DND-41 (cell line): ENCODE measurements around the gene DRC3.

Experiments
- ATAC-seq: fragments of 200-7000 bp; cut with Tn5 transposase; 3 replicates; pipeline ENCODE4 v1.9.1; 2021; ENCODE audit warnings: low read depth; ENCODE audit not compliant: insufficient read depth
- DNase-seq: peaks from one replicate; pipeline ENCODE4 v3.0.0-alpha.2; 2020
- H2AFZ ChIP-seq: 2 replicates; pipeline ENCODE4 v1.6.0; 2012; ENCODE audit warnings: low read depth, low read length
- H3K27ac ChIP-seq: 2 replicates; pipeline ENCODE4 v1.5.1; 2012; ENCODE audit warnings: low read length, inconsistent platforms
- H3K27me3 ChIP-seq: fragments of 200-600 bp; sonication (generic); 2 replicates; pipeline ENCODE4 v1.6.0; 2012; ENCODE audit warnings: low read length, mild to moderate bottlenecking, inconsistent platforms; ENCODE audit not compliant: insufficient read depth, poor library complexity
- H3K36me3 ChIP-seq: 2 replicates; pipeline ENCODE4 v1.5.1; 2012; ENCODE audit warnings: low read length, inconsistent platforms; ENCODE audit not compliant: insufficient read depth
- H3K4me1 ChIP-seq: 2 replicates; pipeline ENCODE4 v1.5.1; 2012; ENCODE audit warnings: mild to moderate bottlenecking, low read length; ENCODE audit not compliant: insufficient read depth
- H3K4me2 ChIP-seq: 2 replicates; pipeline ENCODE4 v1.6.0; 2012; ENCODE audit warnings: mild to moderate bottlenecking, moderate library complexity, low read length, inconsistent platforms; ENCODE audit not compliant: insufficient read depth
- H3K4me3 ChIP-seq, 2 experiments: fragments of 200-600 bp in 1 of 2; shearing (Covaris generic) in 1 of 2; 2 replicates each; pipeline ENCODE4 v1.5.1; 2012 to 2016; ENCODE audit warnings: inconsistent platforms in 2 of 2, low read length in 2 of 2, mild to moderate bottlenecking in 2 of 2, low read depth in 1 of 2, moderate library complexity in 1 of 2
- H3K79me2 ChIP-seq: 2 replicates; pipeline ENCODE4 v1.6.0; 2012; ENCODE audit warnings: low read length, inconsistent platforms; ENCODE audit not compliant: insufficient read depth
- H3K9ac ChIP-seq: 2 replicates; pipeline ENCODE4 v1.6.0; 2012; ENCODE audit warnings: low read depth, mild to moderate bottlenecking, inconsistent platforms, low read length, moderate library complexity
- H3K9me3 ChIP-seq: 2 replicates; pipeline ENCODE4 v1.5.1; 2012; ENCODE audit warnings: low read length, moderate library complexity, mild to moderate bottlenecking, inconsistent platforms; ENCODE audit not compliant: insufficient read depth, severe bottlenecking
- H4K20me1 ChIP-seq: 2 replicates; pipeline ENCODE4 v1.6.0; 2012; ENCODE audit warnings: low read length; ENCODE audit not compliant: insufficient read depth
- CTCF ChIP-seq: IDR thresholded peaks from 2 replicates; pipeline ENCODE4 v1.5.1; 2012; ENCODE audit warnings: borderline replicate concordance, low read length, moderate library complexity, mild to moderate bottlenecking; ENCODE audit not compliant: poor library complexity, severe bottlenecking; ENCODE audit errors: extremely low read depth
- EZH2 ChIP-seq: IDR thresholded peaks from 3 replicates; pipeline ENCODE4 v1.6.1; 2012; ENCODE audit warnings: borderline replicate concordance, low read depth, mild to moderate bottlenecking, moderate library complexity, low read length, inconsistent platforms; ENCODE audit not compliant: severe bottlenecking

The DRC3 gene

DNA sequence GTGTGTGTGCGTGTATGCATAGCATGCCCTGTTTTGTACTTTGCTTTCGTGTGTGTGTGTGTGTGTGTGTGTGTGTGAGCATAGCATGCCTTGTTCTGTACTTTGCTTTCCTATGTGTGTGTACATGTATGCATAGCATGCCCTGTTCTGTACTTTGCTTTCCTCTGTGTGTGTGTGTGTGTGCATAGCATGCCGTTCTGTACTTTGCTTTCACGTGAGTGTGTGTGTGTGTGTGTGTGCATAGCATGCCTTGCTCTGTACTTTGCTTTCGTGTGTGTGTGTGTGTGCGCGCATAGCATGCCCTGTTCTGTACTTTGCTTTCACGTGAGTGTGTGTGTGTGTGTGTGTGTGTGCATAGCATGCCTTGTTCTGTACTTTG is 27.4 kb downstream of the DRC3 start:
- Histone ChIP-seq H2AFZ (no peak overlapping the region), H4K20me1 (no peaks in the 10 kb centered on the region; the same call in 1 of the 2 replicates), H3K79me2 (no peaks in the 10 kb centered on the region), H3K27ac (no peak overlapping the region), H3K4me2 (no peak overlapping the region), H3K27me3 (no peaks in the 10 kb centered on the region), H3K4me3 (no peak overlapping the region), H3K9me3 (no peaks in the 10 kb centered on the region), H3K4me1 (no peaks in the 10 kb centered on the region), H3K36me3 (no peaks in the 10 kb centered on the region), H3K9ac (no peak overlapping the region)
- ATAC-seq, result no peak
- no peak for DNase-seq
- TF ChIP-seq CTCF (no peak), EZH2 (no peak)

- TF ChIP-seq EZH2 (no peak), CTCF (no peak)
- no peak overlapping the region for H3K4me2 ChIP-seq
- no peak overlapping the region for H3K4me3 ChIP-seq
- H3K36me3 ChIP-seq, result peaks cover 7% of the 10 kb centered on the region
- no peak for ATAC-seq
- no peaks in the 10 kb centered on the region for H3K9me3 ChIP-seq
- no peak for DNase-seq
- no peak overlapping the region for H3K27ac ChIP-seq
- H3K4me1 ChIP-seq, result no peaks in the 10 kb centered on the region
- H4K20me1 ChIP-seq, result peaks cover 5% of the 10 kb centered on the region; the same call in 1 of the 2 replicates
- no peak overlapping the region for H3K9ac ChIP-seq
- H3K27me3 ChIP-seq, result no peaks in the 10 kb centered on the region
- no peak overlapping the region for H2AFZ ChIP-seq
- no peaks in the 10 kb centered on the region for H3K79me2 ChIP-seq
These were observed 29.5 kb downstream of the DRC3 start for GRCh38 chr17:18002171-18002570.

DNA sequence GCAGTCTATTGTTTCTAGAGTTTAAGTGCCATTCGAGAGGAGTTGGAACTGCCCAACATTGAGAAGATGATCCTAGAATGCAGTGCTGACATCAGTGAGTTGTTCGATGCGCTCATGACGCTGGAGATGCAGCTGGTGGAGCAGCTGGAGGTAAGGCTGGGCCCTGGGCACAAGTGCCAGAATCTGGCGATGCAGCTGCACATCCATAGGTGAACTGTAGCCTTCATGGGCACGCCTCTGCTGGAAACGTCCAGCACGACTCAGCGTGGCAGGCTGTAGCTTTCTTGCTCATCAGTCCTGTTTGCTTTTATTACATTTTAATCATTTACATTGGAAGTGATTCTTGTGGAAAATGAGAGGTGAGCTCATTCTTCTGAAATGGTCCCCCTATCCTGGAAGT is 31.7 kb downstream of the DRC3 start:
- H3K27me3 ChIP-seq, result no peaks in the 10 kb centered on the region
- H2AFZ ChIP-seq, result no peak overlapping the region
- no peak overlapping the region for H3K27ac ChIP-seq
- H3K79me2 ChIP-seq, result no peaks in the 10 kb centered on the region
- H4K20me1 ChIP-seq, result peaks cover 5% of the 10 kb centered on the region; the same call in 1 of the 2 replicates
- H3K4me2 ChIP-seq, result no peak overlapping the region
- H3K9me3 ChIP-seq, result no peaks in the 10 kb centered on the region
- H3K4me3 ChIP-seq, result no peak overlapping the region
- peaks cover 18% of the 10 kb centered on the region for H3K36me3 ChIP-seq
- TF ChIP-seq EZH2 (no peak), CTCF (no peak)
- no peak for DNase-seq
- ATAC-seq, result no peak
- H3K4me1 ChIP-seq, result no peaks in the 10 kb centered on the region
- H3K9ac ChIP-seq, result no peak overlapping the region

DNA sequence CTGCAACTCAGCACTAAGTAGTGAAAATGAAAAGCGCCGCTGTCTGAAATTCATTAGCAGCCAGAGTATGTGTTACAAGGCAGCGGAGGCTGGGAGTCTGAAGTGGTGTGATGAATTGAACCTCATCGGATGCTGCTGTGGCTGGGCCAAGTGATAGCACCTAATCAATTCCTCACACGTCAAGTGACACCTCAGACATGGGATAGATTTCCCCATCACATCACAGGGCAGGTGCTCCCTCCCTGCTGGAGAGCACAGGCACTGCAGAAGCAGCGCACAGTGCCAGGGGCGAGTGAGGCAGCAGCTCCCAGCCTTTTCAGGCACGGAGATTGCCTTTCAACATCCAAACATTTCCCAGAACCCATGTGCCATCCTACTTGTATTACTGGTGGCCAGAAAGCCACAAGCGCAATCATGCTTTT is 32.2 kb downstream of the DRC3 start:
- Histone ChIP-seq H4K20me1 (peaks cover 5% of the 10 kb centered on the region; the same call in 1 of the 2 replicates), H3K27me3 (no peaks in the 10 kb centered on the region), H3K4me1 (no peaks in the 10 kb centered on the region), H2AFZ (no peak overlapping the region), H3K9ac (no peak overlapping the region), H3K27ac (no peak overlapping the region), H3K9me3 (no peaks in the 10 kb centered on the region), H3K4me3 (no peak overlapping the region), H3K4me2 (no peak overlapping the region), H3K79me2 (no peaks in the 10 kb centered on the region), H3K36me3 (peaks cover 24% of the 10 kb centered on the region)
- ATAC-seq, result no peak
- no peak for TF ChIP-seq EZH2
- TF ChIP-seq CTCF, result peak; percentile 35
- no peak for DNase-seq
